ENCODE data around the gene CNGA3. TPM values are rescaled to one million over a fixed set of nuclear protein-coding genes. Genes with fewer than 3 reads are reported as not detected.
"Not testable (repeated sequence)": the region's sequence is repeated elsewhere in the genome, so short reads cannot be mapped to it uniquely, and the experiment has no call there.

The CNGA3 gene
- polyA plus RNA-seq, 2 of the 4 experiments (the other 2 are of a cell fraction): not detected

DNA sequence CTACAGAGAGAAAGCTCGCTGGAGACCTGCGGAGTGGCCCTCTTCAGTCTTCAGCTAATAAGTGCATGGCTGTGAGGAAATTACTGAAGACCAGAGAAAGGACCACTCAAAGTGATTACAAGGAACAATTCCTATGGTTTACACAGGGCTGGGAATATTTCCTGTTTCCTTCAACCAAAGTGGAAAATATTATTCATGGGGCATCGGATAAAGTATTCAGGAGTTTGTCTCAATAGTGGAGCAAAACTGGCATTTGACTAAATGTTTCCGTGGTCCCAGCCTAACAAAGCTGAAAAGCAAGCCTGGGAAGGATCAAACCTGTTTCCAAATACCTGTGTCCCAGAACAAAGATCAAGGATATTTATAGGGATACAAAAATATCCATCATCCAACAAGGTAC, 32.0 kb upstream of the CNGA3 start:
- no peak for TF ChIP-seq HMGXB4 (CRISPR knock-in tag; IDR thresholded peaks at IDR 0.05; ENCODE audit: borderline replicate concordance)
- no peak for TF ChIP-seq EHMT2 (IDR thresholded peaks at IDR 0.05; ENCODE audit: low read depth)
- no peak for TF ChIP-seq CHD4 (IDR thresholded peaks at IDR 0.05; ENCODE audit: borderline replicate concordance)
- TF ChIP-seq HEYL (CRISPR knock-in tag; IDR thresholded peaks at IDR 0.05): no peak
- TF ChIP-seq, protein P1, sequence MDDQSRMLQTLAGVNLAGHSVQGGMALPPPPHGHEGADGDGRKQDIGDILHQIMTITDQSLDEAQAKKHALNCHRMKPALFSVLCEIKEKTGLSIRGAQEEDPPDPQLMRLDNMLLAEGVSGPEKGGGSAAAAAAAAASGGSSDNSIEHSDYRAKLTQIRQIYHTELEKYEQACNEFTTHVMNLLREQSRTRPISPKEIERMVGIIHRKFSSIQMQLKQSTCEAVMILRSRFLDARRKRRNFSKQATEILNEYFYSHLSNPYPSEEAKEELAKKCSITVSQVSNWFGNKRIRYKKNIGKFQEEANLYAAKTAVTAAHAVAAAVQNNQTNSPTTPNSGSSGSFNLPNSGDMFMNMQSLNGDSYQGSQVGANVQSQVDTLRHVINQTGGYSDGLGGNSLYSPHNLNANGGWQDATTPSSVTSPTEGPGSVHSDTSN (IDR thresholded peaks at IDR 0.05): no peak
- no peak for TF ChIP-seq HOXB5 (CRISPR knock-in tag; IDR thresholded peaks at IDR 0.05)
- H3K27ac ChIP-seq: no peak overlapping the region
- CTCF ChIA-PET: no interaction called here
- no peak overlapping the region for H3K4me3 ChIP-seq
- POLR2A ChIA-PET: no interaction called here
- no peaks in the 10 kb centered on the region; the same call in 2 of the 3 replicates for H3K9me3 ChIP-seq
- no peaks in the 10 kb centered on the region for H3K4me1 ChIP-seq
- DNase-seq (ENCODE audit: low read depth in 1 of 2, low spot score in 1 of 2) (no peak), FAIRE-seq (no peak), ATAC-seq (no peak)
- WGBS (ENCODE audit: missing lambda C conversion rate): 65% methylated on average over 4 of the region's 4 CpGs
- no peak overlapping the region for H3K4me2 ChIP-seq

GRCh38 chr2:98315957-98316356, 30.3 kb upstream of the CNGA3 start:
- CTCF ChIA-PET: no interaction called here
- ATAC-seq: no peak
- 53% methylated on average over 2 of the region's 2 CpGs for WGBS (ENCODE audit: missing lambda C conversion rate)

GRCh38 chr2:98317214-98317613, 29.0 kb upstream of the CNGA3 start:
- ATAC-seq (no peak), FAIRE-seq (no peak), DNase-seq (ENCODE audit: low read depth in 1 of 2, low spot score in 1 of 2) (no peak)
- ChIA-PET CTCF (interaction anchor here (1.2 kb wide), 1 partner anchor 511 kb away, joined by 3 read pairs; no protein-coding TSS in a partner anchor), POLR2A (no interaction called here)
- WGBS (ENCODE audit: missing lambda C conversion rate): 6% methylated on average over 3 of the region's 3 CpGs
- Histone ChIP-seq H3K27ac (no peak overlapping the region), H3K4me2 (no peak overlapping the region), H3K4me3 (no peak overlapping the region), H3K9me3 (peaks cover 27% of the 10 kb centered on the region), H3K4me1 (no peaks in the 10 kb centered on the region)
- TF ChIP-seq FOSL2 (IDR thresholded peaks at IDR 0.05) (no peak), FOSL2 (CRISPR knock-in tag; IDR thresholded peaks at IDR 0.05) (no peak), SREBF2 (IDR thresholded peaks at IDR 0.05) (no peak), NPAS2 (CRISPR knock-in tag; IDR thresholded peaks at IDR 0.05; ENCODE audit: borderline replicate concordance) (no peak), POLR2A (IDR thresholded peaks at IDR 0.05; ENCODE audit: low read length) (no peak), RFX5 (IDR thresholded peaks at IDR 0.05) (no peak), ZSCAN20 (CRISPR knock-in tag; IDR thresholded peaks at IDR 0.05) (no peak), CTCF (IDR thresholded peaks at IDR 0.05) (no peak)

More at GRCh38 chr2:98315957-98316356, 30.3 kb upstream of the CNGA3 start:
- no peak for TF ChIP-seq HOXB5 (CRISPR knock-in tag; IDR thresholded peaks at IDR 0.05)
- peak; percentile 74 for TF ChIP-seq MAFK (IDR thresholded peaks at IDR 0.05; ENCODE audit: partially characterized antibody)
- TF ChIP-seq RNF2 (IDR thresholded peaks at IDR 0.05; ENCODE audit: borderline replicate concordance, low read depth): no peak
- FAIRE-seq: no peak
- no peak overlapping the region for H3K4me3 ChIP-seq
- no peaks in the 10 kb centered on the region for H3K4me1 ChIP-seq
- no peak for DNase-seq (ENCODE audit: low read depth in 1 of 2, low spot score in 1 of 2)
- no peak overlapping the region for H3K4me2 ChIP-seq
- H3K27ac ChIP-seq: no peak overlapping the region
- POLR2A ChIA-PET: no interaction called here
- peaks cover 16% of the 10 kb centered on the region for H3K9me3 ChIP-seq

DNA sequence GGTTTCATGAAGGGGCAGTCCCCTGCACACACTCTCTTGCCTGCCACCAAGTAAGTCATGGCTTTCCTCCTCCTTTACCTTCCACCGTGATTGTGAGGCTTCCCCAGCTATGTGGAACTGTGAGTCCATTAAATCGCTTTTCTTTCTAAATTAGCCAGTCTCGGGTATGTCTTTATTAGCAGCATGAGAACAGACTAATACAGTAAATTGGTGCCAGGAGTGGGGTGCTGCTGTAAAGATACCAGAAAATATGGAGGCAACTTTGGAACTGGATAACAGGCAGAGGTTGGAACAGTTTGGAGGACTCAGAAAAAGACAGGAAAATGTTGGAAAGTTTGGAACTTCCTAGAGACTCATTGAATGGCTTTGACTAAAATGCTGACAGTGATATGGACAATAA, 26.1 kb upstream of the CNGA3 start:
- FAIRE-seq; DNase-seq (ENCODE audit: low read depth in 1 of 2, low spot score in 1 of 2); POLR2A ChIA-PET; ATAC-seq; H3K4me2 ChIP-seq; H3K27ac ChIP-seq; H3K4me1 ChIP-seq; CTCF ChIA-PET; H3K4me3 ChIP-seq: not testable (repeated sequence)
- H3K9me3 ChIP-seq: peaks cover 37% of the 10 kb centered on the region
- 42% methylated on average over 3 of the region's 3 CpGs for WGBS (ENCODE audit: missing lambda C conversion rate)
